NCI-H226 (cell line): ENCODE results near the gene PDAP1.
"Not testable (repeated sequence)": the region's sequence is repeated elsewhere in the genome, so short reads cannot be mapped to it uniquely, and the experiment has no call there.

Experiments
- DNase-seq: peaks from one replicate; pipeline ENCODE4 v3.0.0-alpha.2; 2015

PDAP1 gene, protein sequence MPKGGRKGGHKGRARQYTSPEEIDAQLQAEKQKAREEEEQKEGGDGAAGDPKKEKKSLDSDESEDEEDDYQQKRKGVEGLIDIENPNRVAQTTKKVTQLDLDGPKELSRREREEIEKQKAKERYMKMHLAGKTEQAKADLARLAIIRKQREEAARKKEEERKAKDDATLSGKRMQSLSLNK

GRCh38 chr7:99408379-99409191 lies at the start of gene PDAP1, which contains the start of gene BUD31:
Gene PDAP1 (minus strand): TSS chr7:99408597. CDS start chr7:99408548, 49 bp downstream.
Gene BUD31 (plus strand): TSS chr7:99408969. CDS start chr7:99411093, 2,124 bp downstream.
- DNase-seq = peak; percentile 82

DNA sequence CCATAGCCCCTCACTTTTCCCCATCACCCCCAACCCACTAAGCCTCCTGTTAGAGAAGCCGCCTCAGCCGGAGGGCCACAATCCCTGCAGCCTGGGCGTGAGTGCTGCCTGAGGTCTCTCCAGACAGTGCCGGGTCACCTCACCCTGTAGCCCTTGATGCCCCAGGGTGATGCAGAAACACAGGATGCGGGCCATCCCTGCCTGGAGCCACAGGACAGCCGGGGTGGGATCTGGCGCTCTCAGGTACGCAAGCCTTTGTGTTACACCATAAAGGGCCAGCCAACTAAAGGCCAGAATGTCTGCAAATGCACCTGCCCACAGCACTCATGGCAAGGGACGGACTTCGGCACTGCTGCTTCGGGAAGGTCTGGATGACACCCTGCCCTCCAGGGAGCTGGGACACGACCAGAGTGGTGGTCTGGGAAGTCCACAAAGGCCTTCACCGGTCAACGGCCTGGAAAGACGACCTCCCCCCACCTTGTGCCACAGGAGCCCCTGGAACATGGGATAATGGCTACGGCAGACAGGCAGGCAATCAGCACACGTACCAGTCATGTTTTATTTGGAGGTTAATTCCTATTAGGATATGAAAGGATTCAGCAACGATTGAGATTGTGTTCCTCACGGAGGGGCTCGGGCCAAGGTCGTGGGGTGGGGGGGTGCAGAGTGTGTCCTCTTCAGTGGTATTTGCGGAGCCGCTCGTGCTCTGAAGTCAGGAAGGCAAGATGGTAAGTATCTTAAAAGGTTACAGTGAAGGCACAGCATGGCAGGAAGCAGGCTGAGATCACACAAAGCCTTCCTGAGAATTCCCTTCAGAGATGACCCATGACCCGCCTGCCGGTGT lies 49.5 kb upstream of the PDAP1 start:
- no peak for DNase-seq

DNA sequence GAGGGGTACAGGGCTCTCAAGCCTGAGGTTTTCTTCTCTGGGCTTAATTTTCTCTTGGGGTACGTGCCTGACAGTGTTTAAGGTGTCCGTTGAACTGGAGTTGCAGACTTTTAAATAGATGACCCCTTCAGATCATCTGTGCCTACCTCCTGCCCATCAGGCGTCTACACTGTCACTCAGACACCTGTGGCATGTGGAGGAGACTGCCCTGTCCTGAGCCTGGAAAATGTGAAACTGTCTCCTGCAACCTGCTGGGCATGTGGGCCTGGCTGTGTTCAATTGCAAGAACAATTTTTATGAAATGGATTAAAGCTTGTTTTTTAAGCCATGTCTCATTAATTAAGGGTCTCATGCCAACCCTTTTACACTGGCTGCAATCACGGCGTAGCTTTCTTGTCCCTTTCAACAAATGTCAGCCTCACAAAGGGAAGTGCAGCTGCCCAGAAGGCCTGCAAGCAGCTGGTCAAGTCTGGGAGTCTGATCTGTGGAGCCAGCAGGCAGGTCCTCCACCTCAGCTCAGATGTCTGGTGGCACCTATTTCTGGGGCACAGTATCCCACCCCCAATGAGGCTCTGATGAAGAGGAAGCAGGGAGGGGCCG lies 48.8 kb upstream of the PDAP1 start:
- DNase-seq = no peak

DNA sequence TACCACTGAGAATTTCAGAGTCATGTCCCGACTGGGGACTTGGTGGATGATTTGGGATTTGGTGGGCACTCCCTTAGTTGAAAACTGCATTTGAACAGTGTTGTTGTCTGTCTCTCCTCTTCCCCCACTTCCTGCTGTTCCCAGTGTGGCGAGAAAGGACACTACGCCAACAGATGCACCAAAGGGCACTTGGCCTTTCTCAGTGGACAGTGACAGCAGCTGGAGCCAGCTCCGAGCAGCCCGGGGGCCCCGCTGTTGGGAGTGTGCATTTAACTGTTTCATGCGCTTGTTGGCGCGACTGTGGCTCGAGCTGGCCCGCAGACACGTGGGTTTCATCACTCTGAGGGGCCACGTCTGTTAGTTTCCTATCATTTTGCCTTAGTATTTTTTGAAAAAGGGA lies 47.9 kb upstream of the PDAP1 start:
- DNase-seq = no peak

DNA sequence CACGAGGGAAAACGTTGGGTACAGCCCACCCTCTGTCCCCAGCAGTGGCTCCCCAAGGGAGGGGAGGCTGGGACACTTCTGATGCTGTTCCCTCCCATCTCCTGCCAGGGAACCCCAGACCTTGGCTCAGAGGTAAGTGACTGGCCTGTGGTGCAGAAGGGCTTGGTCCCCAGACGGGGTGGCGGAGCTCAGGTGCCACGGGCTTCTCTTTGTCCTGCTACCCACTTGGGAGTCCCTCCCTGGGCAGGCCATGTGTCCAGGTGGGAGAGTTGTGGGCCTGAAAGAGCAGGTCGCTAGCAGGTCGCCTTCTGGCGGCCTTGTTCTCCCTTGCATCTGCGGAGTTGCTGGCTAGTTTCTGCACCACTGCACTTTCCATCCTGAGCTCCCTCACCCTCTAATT lies 47.5 kb upstream of the PDAP1 start:
- DNase-seq = no peak

DNA sequence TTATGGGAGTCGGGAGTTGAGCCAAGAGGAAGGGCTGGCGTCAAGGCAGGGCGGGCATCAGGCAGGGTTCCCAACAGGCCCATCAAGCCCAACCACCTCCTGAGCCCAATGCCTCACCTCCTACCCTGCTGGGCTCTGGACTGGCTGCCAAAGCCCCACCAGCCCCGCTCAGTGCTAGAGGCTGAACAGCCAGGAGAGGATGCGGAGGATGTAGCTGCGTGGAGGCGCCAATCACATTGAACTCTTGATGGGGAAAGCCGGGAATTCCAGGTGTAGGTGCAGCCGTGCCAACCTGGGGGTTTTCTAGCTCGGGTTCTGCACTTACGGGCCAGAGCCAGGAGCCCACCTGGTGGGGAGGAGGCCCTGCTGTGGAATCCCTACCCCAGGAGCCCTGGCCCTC lies 44.7 kb upstream of the PDAP1 start:
- no peak for DNase-seq

DNA sequence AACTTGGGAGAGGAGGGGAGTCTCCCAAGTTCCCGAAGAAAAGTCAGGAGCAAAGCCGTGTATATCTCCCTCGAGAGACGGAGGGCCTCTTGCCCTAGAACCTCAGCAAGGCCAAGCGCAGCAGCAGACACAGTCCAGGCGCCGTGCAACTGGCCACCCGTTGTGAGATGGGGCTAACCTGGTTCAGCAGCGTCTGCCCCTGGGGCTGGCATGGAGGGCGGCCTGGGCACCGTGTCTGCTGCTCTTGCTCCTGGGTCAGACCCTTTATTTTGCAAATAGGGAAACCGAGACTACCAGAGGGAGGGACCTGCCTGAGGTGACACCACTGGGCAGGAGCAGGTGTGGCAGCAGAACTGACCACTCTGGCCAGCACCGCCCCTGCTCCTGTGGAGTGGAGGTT lies 44.1 kb upstream of the PDAP1 start:
- DNase-seq = no peak

GRCh38 chr7:99451936-99452335 lies 43.5 kb upstream of the PDAP1 start:
- DNase-seq = no peak

GRCh38 chr7:99449326-99449725 lies 40.9 kb upstream of the PDAP1 start:
- DNase-seq = no peak

DNA sequence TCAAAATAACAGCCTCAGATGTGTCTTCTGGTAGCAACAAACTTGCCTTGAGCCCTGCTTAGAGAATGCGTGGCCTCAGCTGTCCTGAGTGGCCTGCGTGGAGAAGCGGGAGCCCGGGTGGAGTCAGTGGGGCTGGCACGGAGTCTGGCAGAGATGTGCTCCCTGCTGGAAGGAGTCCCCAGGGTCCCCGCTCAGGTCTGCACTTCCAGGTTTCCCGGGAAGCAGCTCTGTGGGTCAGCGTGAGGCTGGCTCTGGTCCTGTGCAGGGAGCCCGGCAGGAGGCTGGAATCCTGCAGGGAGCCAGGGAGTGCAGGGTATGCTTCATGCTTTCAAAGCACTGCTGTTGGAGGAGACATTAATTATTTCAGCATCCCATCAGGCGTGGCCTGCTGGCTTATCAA lies 40.5 kb upstream of the PDAP1 start:
- no peak for DNase-seq

DNA sequence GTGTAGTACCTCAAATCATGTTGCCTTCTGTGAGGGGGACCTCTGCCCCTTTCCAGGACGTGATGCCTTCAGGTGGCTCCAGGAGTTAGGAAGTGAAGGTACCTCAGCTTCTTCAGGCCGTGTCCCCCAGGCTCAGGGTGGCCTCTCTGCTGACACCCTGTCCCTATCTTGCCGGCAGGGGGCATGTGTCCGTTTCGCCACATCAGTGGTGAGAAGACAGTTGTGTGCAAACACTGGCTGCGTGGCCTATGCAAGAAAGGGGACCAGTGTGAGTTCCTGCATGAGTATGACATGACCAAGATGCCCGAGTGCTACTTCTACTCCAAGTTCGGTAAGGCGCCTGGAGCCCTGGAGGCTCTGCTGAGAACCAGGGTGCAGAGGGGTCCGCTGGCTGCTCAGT lies 39.5 kb upstream of the PDAP1 start:
- no peak for DNase-seq

GRCh38 chr7:99446096-99446495 lies 37.7 kb upstream of the PDAP1 start:
- no peak for DNase-seq

DNA sequence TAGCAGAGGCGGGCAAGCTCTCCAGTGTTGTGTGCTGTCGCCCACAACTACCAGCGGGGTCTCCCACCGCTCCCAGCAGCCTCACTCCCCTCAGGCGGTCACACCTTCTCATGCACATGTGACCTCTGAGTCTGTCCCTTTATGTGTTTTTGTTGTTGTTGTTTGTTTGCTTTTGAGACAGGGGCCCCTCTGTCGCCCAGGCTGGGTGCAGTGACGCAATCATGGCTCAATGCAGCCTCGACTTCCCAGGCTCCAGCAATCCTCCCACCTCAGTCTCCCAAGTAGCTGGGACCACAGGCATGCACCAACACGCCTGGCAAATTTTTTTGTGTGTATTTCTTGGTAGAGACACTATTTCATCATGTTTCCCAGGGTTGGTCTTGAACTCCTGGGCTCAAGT lies 31.8 kb upstream of the PDAP1 start:
- no peak for DNase-seq

- DNase-seq = peak; percentile 94
Measured at GRCh38 chr7:99438573-99439480, 30.4 kb upstream of the PDAP1 start, which contains the start of the genes CPSF4 and PTCD1. Gene CPSF4 (plus strand): TSS chr7:99438943. CDS start chr7:99439083, 140 bp downstream. Gene PTCD1 (minus strand): TSS chr7:99438798. CDS start chr7:99435242, 3,556 bp downstream.

GRCh38 chr7:99437946-99438572 lies 29.7 kb upstream of the PDAP1 start:
- no peak for DNase-seq

GRCh38 chr7:99433158-99433557 lies 24.8 kb upstream of the PDAP1 start:
- no peak for DNase-seq

- DNase-seq = not testable (repeated sequence)
Measured at GRCh38 chr7:99431756-99432540, 23.6 kb upstream of the PDAP1 start.

- DNase-seq = no peak
Measured at GRCh38 chr7:99429756-99430155, 21.4 kb upstream of the PDAP1 start.

GRCh38 chr7:99428972-99429566 lies 20.7 kb upstream of the PDAP1 start:
- no peak for DNase-seq
